H1 (cell line): ENCODE data around the gene AGBL4. TPM values are rescaled to one million over a fixed set of nuclear protein-coding genes. Genes with fewer than 3 reads are reported as not detected.

Source experiments
- CTCF ChIA-PET: fragments of 300-600 bp; sonication (Branson Sonifier 250); formaldehyde crosslinking; loops from one replicate; lab custom pipeline; 2021; ENCODE audit not compliant: partially characterized antibody; lab: Charles Lee
- POLR2A ChIA-PET: fragments of 300-600 bp; sonication (Branson Sonifier 250); formaldehyde crosslinking; loops from one replicate; lab custom pipeline; 2021; ENCODE audit warnings: inconsistent platforms; ENCODE audit not compliant: partially characterized antibody; lab: Charles Lee
- DNase-seq, 2 experiments: peaks; one replicate each; pipeline versions ENCODE4 v3.0.0 to v3.0.0-alpha.2; 2010 to 2022; ENCODE audit warnings: low spot score in 2 of 2, low read depth in 1 of 2, mixed read lengths in 1 of 2
- FAIRE-seq: peaks from 2 replicates; lab custom pipeline; 2011; peaks lifted over from hg19 to GRCh38; lab: Jason Lieb, UNC
- H2AFZ ChIP-seq: 2 replicates; pipeline ENCODE4 v1.8.1; 2012; ENCODE audit warnings: low read length, inconsistent platforms
- H2AK5ac ChIP-seq: 2 replicates; pipeline ENCODE4 v1.6.1; 2013; ENCODE audit warnings: low read depth, low read length
- H2BK120ac ChIP-seq: replicated peaks from 2 replicates; pipeline ENCODE3; 2013; ENCODE audit warnings: low read depth, low read length, inconsistent platforms
- H2BK12ac ChIP-seq: 2 replicates; pipeline ENCODE4 v1.6.1; 2013; ENCODE audit warnings: low read depth, low read length
- H2BK15ac ChIP-seq: 2 replicates; pipeline ENCODE4 v1.6.1; 2013; ENCODE audit warnings: low read length
- H2BK20ac ChIP-seq: 2 replicates; pipeline ENCODE4 v1.6.1; 2013; ENCODE audit warnings: low read length
- H2BK5ac ChIP-seq: 2 replicates; pipeline ENCODE4 v1.6.1; 2013; ENCODE audit warnings: low read depth, low read length
- H3K14ac ChIP-seq: 2 replicates; pipeline ENCODE4 v1.6.1; 2013; ENCODE audit warnings: inconsistent platforms; ENCODE audit not compliant: insufficient read length
- H3K18ac ChIP-seq: 2 replicates; pipeline ENCODE4 v1.6.1; 2013; ENCODE audit warnings: low read length; ENCODE audit errors: extremely low read depth
- H3K23ac ChIP-seq: 2 replicates; pipeline ENCODE4 v1.6.1; 2013; ENCODE audit warnings: inconsistent platforms; ENCODE audit not compliant: insufficient read length
- H3K23me2 ChIP-seq: 2 replicates; pipeline ENCODE4 v1.6.1; 2013; ENCODE audit warnings: low read depth, low read length
- H3K27ac ChIP-seq: 2 replicates; pipeline ENCODE4 v1.6.1; 2011; ENCODE audit warnings: low read depth, low read length, inconsistent platforms
- H3K27me3 ChIP-seq, 4 experiments: replicated peaks in 1 of 4; 1 replicate in 1 of 4; 2 replicates in 3 of 4; pipeline versions ENCODE4 v1.6.1 to v1.8.1; 2011 to 2013; ENCODE audit warnings: low read length in 3 of 4, mild to moderate bottlenecking in 3 of 4, inconsistent platforms in 2 of 4, mixed read lengths in 2 of 4, moderate library complexity in 1 of 4; ENCODE audit not compliant: control insufficient read depth in 3 of 4, insufficient read depth in 3 of 4; ENCODE audit errors: extremely low read depth in 1 of 4
- H3K36me3 ChIP-seq, 4 experiments: 2 replicates each; pipeline versions ENCODE4 v1.6.1 to v1.8.1; 2011 to 2013; ENCODE audit warnings: mild to moderate bottlenecking in 4 of 4, low read length in 3 of 4, moderate library complexity in 2 of 4, control low read depth in 1 of 4, inconsistent platforms in 1 of 4; ENCODE audit not compliant: insufficient read depth in 4 of 4, control insufficient read depth in 2 of 4
- H3K4ac ChIP-seq: replicated peaks from 2 replicates; pipeline ENCODE3; 2013; ENCODE audit warnings: low read length, low read depth, mixed read lengths, inconsistent platforms; ENCODE audit not compliant: insufficient read length
- H3K4me1 ChIP-seq, 4 experiments: replicated peaks in 1 of 4; 1 replicate in 1 of 4; 2 replicates in 3 of 4; pipeline versions ENCODE4 v1.6.1 to v1.8.1; 2011 to 2013; ENCODE audit warnings: low read length in 3 of 4, inconsistent platforms in 2 of 4, mixed read lengths in 1 of 4; ENCODE audit not compliant: insufficient read depth in 4 of 4, control insufficient read depth in 3 of 4
- H3K4me2 ChIP-seq, 2 experiments: 2 replicates each; pipeline versions ENCODE4 v1.6.1 to v1.8.1; 2011 to 2013; ENCODE audit warnings: low read depth in 2 of 2, low read length in 2 of 2, control low read depth in 1 of 2, inconsistent platforms in 1 of 2, mild to moderate bottlenecking in 1 of 2; ENCODE audit not compliant: insufficient read depth in 1 of 2
- H3K4me3 ChIP-seq, 4 experiments: fragments of 200-600, 300-600 bp in 1 of 4; sonication (generic), shearing (Covaris generic), sonication (Bioruptor Twin) in 1 of 4; 2 replicates each; pipeline versions ENCODE4 v1.5.1 to v1.8.1; 2011 to 2016; ENCODE audit warnings: low read length in 4 of 4, low read depth in 3 of 4, control low read depth in 2 of 4, inconsistent platforms in 2 of 4, mild to moderate bottlenecking in 2 of 4, mixed read lengths in 1 of 4, moderate library complexity in 1 of 4; ENCODE audit not compliant: insufficient read depth in 2 of 4; ENCODE audit errors: extremely low read depth in 1 of 4
- H3K56ac ChIP-seq: replicated peaks from 2 replicates; pipeline ENCODE3; 2013; ENCODE audit warnings: low read depth, mild to moderate bottlenecking, mixed read lengths, low read length, inconsistent platforms; ENCODE audit not compliant: insufficient read length
- H3K79me1 ChIP-seq: 2 replicates; pipeline ENCODE4 v1.6.1; 2013; ENCODE audit warnings: low read depth, low read length, control low read depth
- H3K79me2 ChIP-seq, 2 experiments: 2 replicates each; pipeline versions ENCODE4 v1.6.1 to v1.8.1; 2012 to 2013; ENCODE audit warnings: low read length in 2 of 2, mild to moderate bottlenecking in 2 of 2, inconsistent platforms in 1 of 2; ENCODE audit not compliant: insufficient read depth in 2 of 2, control insufficient read depth in 1 of 2
- H3K9ac ChIP-seq, 4 experiments: replicated peaks in 1 of 4; 1 replicate in 1 of 4; 2 replicates in 3 of 4; pipeline versions ENCODE4 v1.6.1 to v1.8.1; 2011 to 2013; ENCODE audit warnings: low read depth in 3 of 4, low read length in 3 of 4, control low read depth in 2 of 4, mild to moderate bottlenecking in 2 of 4, moderate library complexity in 2 of 4, inconsistent platforms in 1 of 4; ENCODE audit errors: extremely low read depth in 1 of 4
- H3K9me3 ChIP-seq, 2 experiments: 2 replicates each; pipeline versions ENCODE4 v1.6.1 to v1.8.1; 2012 to 2013; ENCODE audit warnings: mild to moderate bottlenecking in 2 of 2, moderate library complexity in 2 of 2, control low read depth in 1 of 2, inconsistent platforms in 1 of 2, low read depth in 1 of 2, low read length in 1 of 2, mixed read lengths in 1 of 2; ENCODE audit not compliant: insufficient read depth in 2 of 2
- H4K20me1 ChIP-seq, 2 experiments: replicated peaks in 1 of 2; 2 replicates each; pipeline versions ENCODE3 to v1.8.1; 2011 to 2013; ENCODE audit warnings: inconsistent platforms in 2 of 2, low read length in 2 of 2, mild to moderate bottlenecking in 1 of 2; ENCODE audit not compliant: insufficient read depth in 2 of 2, control insufficient read depth in 1 of 2
- H4K5ac ChIP-seq: 2 replicates; pipeline ENCODE4 v1.6.1; 2013; ENCODE audit warnings: low read length, low read depth, mixed read lengths, inconsistent platforms; ENCODE audit not compliant: insufficient read length
- H4K8ac ChIP-seq: 2 replicates; pipeline ENCODE4 v1.8.0; 2013; ENCODE audit warnings: mild to moderate bottlenecking, moderate library complexity, low read length, inconsistent platforms; ENCODE audit not compliant: insufficient read depth; ENCODE audit errors: extremely low read depth
- H4K91ac ChIP-seq: replicated peaks from 2 replicates; pipeline ENCODE3; 2013; ENCODE audit warnings: low read length, mixed read lengths, inconsistent platforms; ENCODE audit not compliant: insufficient read length
- CHD1 ChIP-seq: IDR thresholded peaks from 2 replicates; pipeline ENCODE4 v1.6.1; 2012; ENCODE audit warnings: low read depth, low read length, improper control_type of control experiment
- CHD2 ChIP-seq: IDR thresholded peaks from 2 replicates; pipeline ENCODE4 v1.6.1; 2012; ENCODE audit warnings: low read length, improper control_type of control experiment
- WGBS, 2 experiments: shearing (Covaris generic) in 1 of 2; methylation state at CpG; one replicate each; pipeline versions ENCODE4 v1.1.6 to v1.1.7; 2013 to 2015; ENCODE audit warnings: low lambda C conversion rate in 2 of 2, mixed read lengths in 2 of 2, inconsistent platforms in 1 of 2, low coverage in 1 of 2, missing lambda C conversion rate in 1 of 2; ENCODE audit not compliant: insufficient replicate concordance in 2 of 2, insufficient coverage in 1 of 2, insufficient read length in 1 of 2; ENCODE audit errors: extremely low coverage in 1 of 2, missing lambda C conversion rate in 1 of 2; 5-methylcytosine and 5-hydroxymethylcytosine counted together
- polyA plus RNA-seq, 7 experiments: library from polyadenylated mRNA; depleted of rRNA in 3 of 7; stranded (reverse) in 5 of 7; unstranded in 2 of 7; fragments of >200 nt in 5 of 7; fragments of 200-250 nt in 2 of 7; gene quantifications; 1 replicate in 5 of 7; 2 replicates in 1 of 7; 4 replicates in 1 of 7; pipeline versions ENCODE4 v1.2.1 to v1.2.3, GENCODE V29; 2011 to 2013; ENCODE audit warnings: missing spikeins in 2 of 7, mixed read lengths in 2 of 7
- total RNA-seq: library from RNA; stranded (reverse); fragmentation: NEBNext Ultra II Directional; extraction: Animal tissue kit (Norgen Biotek cat#: 25700); gene quantifications from 2 replicates; pipeline ENCODE4 v1.2.1, GENCODE V29; 2021

Gene AGBL4
- total and polyA plus RNA-seq, 2 of the 8 experiments (the other 6 are each of a cell fraction or from before 2014, with no cell fraction given): 0.41 to 0.45 TPM

GRCh38 chr1:48940354-48940753, 1083.4 kb downstream of the AGBL4 start:
- peaks cover 65 to 88% of the 10 kb centered on the region in 2 experiments for H3K9me3 ChIP-seq
- H3K79me1 ChIP-seq: no peaks in the 10 kb centered on the region
- no peak overlapping the region for H3K14ac ChIP-seq
- H4K8ac ChIP-seq: no peak overlapping the region
- no peak overlapping the region for H3K9ac ChIP-seq
- H4K20me1 ChIP-seq: no peaks in the 10 kb centered on the region
- no peak overlapping the region for H4K5ac ChIP-seq
- no peak overlapping the region for H2AFZ ChIP-seq
- no peak overlapping the region for H2BK15ac ChIP-seq
- H2BK20ac ChIP-seq: no peak overlapping the region
- CTCF ChIA-PET: interaction anchor here (1.1 kb wide), 1 partner anchor 10 kb away, joined by 3 read pairs; no protein-coding TSS in a partner anchor
- POLR2A ChIA-PET: no interaction called here
- H2AK5ac ChIP-seq: no peak overlapping the region
- H3K4me1 ChIP-seq: no peaks in the 10 kb centered on the region
- H4K91ac ChIP-seq: no peak overlapping the region
- no peak for DNase-seq
- no peak overlapping the region for H3K4me3 ChIP-seq
- H3K56ac ChIP-seq: no peak overlapping the region
- no peak overlapping the region for H3K23ac ChIP-seq
- no peaks in the 10 kb centered on the region for H3K23me2 ChIP-seq
- 93% methylated on average over 2 of the region's 2 CpGs; no CpG with 5 or more reads in 1 of the 2 experiments for WGBS, 2 experiments
- H2BK120ac ChIP-seq: no peak overlapping the region
- H3K36me3 ChIP-seq: no peaks in the 10 kb centered on the region
- no peak for FAIRE-seq
- no peak overlapping the region for H3K4me2 ChIP-seq
- TF ChIP-seq CHD1 (no peak), CHD2 (no peak)
- H3K79me2 ChIP-seq: no peaks in the 10 kb centered on the region
- no peak overlapping the region for H3K27ac ChIP-seq
- H2BK5ac ChIP-seq: no peak overlapping the region
- H2BK12ac ChIP-seq: no peak overlapping the region
- H3K4ac ChIP-seq: no peak overlapping the region
- no peak overlapping the region for H3K18ac ChIP-seq
- H3K27me3 ChIP-seq: no peaks in the 10 kb centered on the region
